IPS DF 4.7 (cell line): ENCODE measurements around the gene BTG1.
"Not testable (repeated sequence)": the region's sequence is repeated elsewhere in the genome, so short reads cannot be mapped to it uniquely, and the experiment has no call there.

ENCODE experiments used
- DNase-seq: peaks from one replicate; pipeline ENCODE4 v3.0.0-alpha.2; 2013; ENCODE audit warnings: low spot score; ENCODE audit errors: extremely low read depth

Gene BTG1

DNA sequence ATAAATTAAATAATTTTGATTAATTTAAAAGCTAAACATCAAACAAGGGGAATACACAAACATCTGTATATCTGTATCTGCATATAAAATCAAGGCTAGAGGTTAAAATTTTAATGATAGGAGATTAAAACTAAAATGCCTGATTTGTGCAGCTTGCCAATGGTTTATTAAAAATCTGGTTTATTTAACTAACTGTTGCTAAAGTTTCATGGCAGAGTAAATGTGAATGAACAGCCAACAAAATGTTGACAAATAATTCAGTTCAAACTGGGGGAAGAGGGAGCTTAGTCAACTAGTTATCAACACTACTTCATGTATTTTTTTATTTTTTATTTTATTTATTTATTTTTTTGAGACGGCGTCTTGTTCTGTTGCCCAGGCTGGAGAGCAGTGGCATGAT, 43.0 kb downstream of the BTG1 start:
- DNase-seq = no peak

- no peak for DNase-seq
Measured at GRCh38 chr12:92098594-92099380, 46.9 kb downstream of the BTG1 start.

DNA sequence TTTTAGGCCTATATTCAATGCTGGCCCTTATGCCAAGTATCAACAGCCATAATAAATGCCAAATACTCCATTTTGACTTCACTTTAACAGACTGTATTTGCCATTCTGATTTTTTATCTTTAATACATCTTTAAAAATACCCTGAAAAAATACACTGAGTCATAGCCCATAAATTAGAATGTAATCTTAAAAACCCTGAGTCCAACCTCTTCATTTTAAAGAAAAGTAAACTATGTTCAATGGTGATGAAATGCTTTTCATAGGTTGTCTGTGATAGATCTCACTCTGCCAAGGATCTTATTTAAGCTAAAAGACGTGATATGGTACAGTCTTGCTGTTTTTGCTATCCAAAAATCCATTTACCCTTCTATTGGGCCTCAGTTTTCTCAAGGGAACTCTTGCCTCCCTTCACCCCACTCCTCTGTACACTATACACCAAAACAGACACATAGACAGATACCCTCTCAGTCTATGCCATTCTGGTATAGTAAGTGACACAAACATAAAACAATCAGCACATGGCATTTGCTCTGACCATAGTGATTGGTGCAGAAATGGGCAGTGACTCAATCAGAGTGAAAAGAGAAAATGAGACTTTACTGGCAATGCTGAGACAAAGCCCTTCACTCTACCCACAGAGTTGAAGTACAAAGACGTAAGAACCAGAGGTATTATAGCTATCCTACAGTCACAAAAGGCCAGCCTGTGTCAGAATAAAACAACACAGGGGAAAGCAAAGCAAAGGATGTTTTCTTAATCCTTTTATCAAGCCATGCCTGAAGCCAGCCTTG, 49.1 kb downstream of the BTG1 start:
- no peak for DNase-seq

DNA sequence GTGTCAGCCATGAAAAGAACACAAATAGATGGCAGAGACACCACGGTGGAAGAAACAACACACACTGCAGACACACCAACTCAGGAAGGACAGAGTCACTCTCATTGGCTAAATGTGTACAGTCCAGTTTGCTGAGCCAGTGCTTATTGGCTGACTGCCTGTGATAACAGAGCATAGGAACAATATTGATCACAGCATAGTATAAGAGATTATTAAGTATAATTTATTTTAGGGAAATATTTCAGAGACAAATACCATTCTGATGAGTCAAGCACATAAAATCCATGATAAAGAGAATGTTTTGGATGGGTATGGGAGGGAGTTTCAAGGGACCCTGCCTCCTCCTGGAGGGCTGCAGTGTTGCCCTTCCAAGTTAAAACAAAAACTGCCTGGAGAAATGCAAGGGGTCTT, 50.9 kb downstream of the BTG1 start:
- no peak for DNase-seq

GRCh38 chr12:92094301-92094700, 51.3 kb downstream of the BTG1 start:
- DNase-seq = not testable (repeated sequence)
